IMR-90 (cell line): ENCODE data around the gene TGFA. TPM values are rescaled to one million over a fixed set of nuclear protein-coding genes. Genes with fewer than 3 reads are reported as not detected.

Experiments used
- ATAC-seq: fragments of 200-7000 bp; cut with Tn5 transposase; 2 replicates; pipeline ENCODE4 v1.9.1; 2020; ENCODE audit warnings: low read depth, mild to moderate bottlenecking, moderate library complexity
- BruUV-seq: library from RNA; stranded (reverse); fragments of 400-500 nt; replicated peaks from 2 replicates; lab custom pipeline; 2021; lab: Mats Ljungman, UMichigan
- CTCF ChIA-PET: fragments of 300-600 bp; formaldehyde crosslinking; extraction: SDS; loops from one replicate; lab custom pipeline; 2021; ENCODE audit warnings: antibody characterized with exemption; lab: Yijun Ruan, JAX
- POLR2A ChIA-PET: fragments of 300-600 bp; sonication (Branson Sonifier 250); formaldehyde crosslinking; loops from one replicate; lab custom pipeline; 2022; ENCODE audit warnings: antibody characterized with exemption; ENCODE audit not compliant: unreplicated experiment; lab: Charles Lee
- DNase-seq: peaks from one replicate; pipeline ENCODE4 v3.0.0; 2013
- H2AFZ ChIP-seq: replicated peaks from 2 replicates; pipeline ENCODE3; 2013; ENCODE audit warnings: low read length, mild to moderate bottlenecking; ENCODE audit not compliant: poor library complexity
- H2AK5ac ChIP-seq: 2 replicates; pipeline ENCODE4 v1.6.1; 2013; ENCODE audit warnings: low read depth, low read length, inconsistent platforms
- H2AK9ac ChIP-seq: replicated peaks from 2 replicates; pipeline ENCODE3; 2013; ENCODE audit warnings: mild to moderate bottlenecking, low read depth, low read length, moderate library complexity; ENCODE audit not compliant: poor library complexity
- H2BK120ac ChIP-seq: 2 replicates; pipeline ENCODE4 v1.6.1; 2013; ENCODE audit warnings: low read depth, low read length, inconsistent platforms
- H2BK15ac ChIP-seq: 3 replicates; pipeline ENCODE4 v1.6.1; 2013; ENCODE audit warnings: low read depth, low read length, inconsistent platforms
- H2BK20ac ChIP-seq: 2 replicates; pipeline ENCODE4 v1.6.1; 2013; ENCODE audit warnings: low read depth, mild to moderate bottlenecking, inconsistent platforms, low read length, moderate library complexity
- H2BK5ac ChIP-seq: 2 replicates; pipeline ENCODE4 v1.6.1; 2013; ENCODE audit warnings: mild to moderate bottlenecking, low read depth, low read length, inconsistent platforms; ENCODE audit not compliant: poor library complexity, severe bottlenecking
- H3K14ac ChIP-seq: replicated peaks from 2 replicates; pipeline ENCODE4 v1.6.1; 2013; ENCODE audit warnings: low read depth, low read length, inconsistent platforms
- H3K18ac ChIP-seq: 2 replicates; pipeline ENCODE4 v1.6.1; 2013; ENCODE audit warnings: low read depth, low read length, control low read depth
- H3K23ac ChIP-seq: 2 replicates; pipeline ENCODE4 v1.6.1; 2013; ENCODE audit warnings: low read depth, low read length, inconsistent platforms
- H3K27ac ChIP-seq: 2 replicates; pipeline ENCODE4 v1.5.1; 2013; ENCODE audit warnings: mild to moderate bottlenecking, control low read depth, low read length; ENCODE audit not compliant: insufficient read depth
- H3K27me3 ChIP-seq: 2 replicates; pipeline ENCODE4 v1.6.1; 2013; ENCODE audit warnings: low read length; ENCODE audit not compliant: control insufficient read depth, insufficient read depth
- H3K36me3 ChIP-seq: 2 replicates; pipeline ENCODE4 v1.6.1; 2013; ENCODE audit warnings: low read length, mixed read lengths; ENCODE audit not compliant: control insufficient read depth, insufficient read depth
- H3K4ac ChIP-seq: 2 replicates; pipeline ENCODE4 v1.6.1; 2013; ENCODE audit warnings: low read depth, low read length, inconsistent platforms
- H3K4me1 ChIP-seq: 2 replicates; pipeline ENCODE4 v1.6.1; 2013; ENCODE audit warnings: low read length, mixed read lengths; ENCODE audit not compliant: control insufficient read depth, insufficient read depth
- H3K4me2 ChIP-seq: 2 replicates; pipeline ENCODE4 v1.6.1; 2013; ENCODE audit warnings: low read depth, mild to moderate bottlenecking, control low read depth, low read length, moderate library complexity
- H3K4me3 ChIP-seq: 2 replicates; pipeline ENCODE4 v1.5.1; 2013; ENCODE audit warnings: low read depth, mild to moderate bottlenecking, control low read depth, low read length, moderate library complexity; ENCODE audit not compliant: insufficient read depth
- H3K56ac ChIP-seq: 2 replicates; pipeline ENCODE4 v1.6.1; 2013; ENCODE audit warnings: low read length, inconsistent platforms; ENCODE audit not compliant: insufficient read depth; ENCODE audit errors: extremely low read depth
- H3K79me1 ChIP-seq, 2 experiments: 2 replicates each; pipeline ENCODE4 v1.6.1; 2013; ENCODE audit warnings: low read length in 2 of 2, inconsistent platforms in 1 of 2, low read depth in 1 of 2
- H3K9ac ChIP-seq: 2 replicates; pipeline ENCODE4 v1.6.1; 2013; ENCODE audit warnings: low read depth, low read length, control low read depth
- H3K9me1 ChIP-seq: 2 replicates; pipeline ENCODE4 v1.6.1; 2013; ENCODE audit warnings: low read length, inconsistent platforms; ENCODE audit not compliant: insufficient read depth
- H3K9me3 ChIP-seq: 2 replicates; pipeline ENCODE4 v1.6.1; 2013; ENCODE audit warnings: low read length; ENCODE audit not compliant: control insufficient read depth, insufficient read depth
- H4K20me1 ChIP-seq: 2 replicates; pipeline ENCODE4 v1.6.1; 2013; ENCODE audit warnings: low read length, inconsistent platforms; ENCODE audit not compliant: insufficient read depth
- H4K5ac ChIP-seq: 2 replicates; pipeline ENCODE4 v1.6.1; 2013; ENCODE audit warnings: mild to moderate bottlenecking, low read depth, low read length, control low read depth
- H4K8ac ChIP-seq, 2 experiments: 2 replicates each; pipeline ENCODE4 v1.6.1; 2013; ENCODE audit warnings: low read depth in 2 of 2, low read length in 2 of 2, control low read depth in 1 of 2, inconsistent platforms in 1 of 2
- H4K91ac ChIP-seq: 2 replicates; pipeline ENCODE4 v1.6.1; 2013; ENCODE audit warnings: low read depth, low read length, inconsistent platforms; ENCODE audit not compliant: insufficient read depth
- BHLHE40 ChIP-seq: fragments of 150-350 bp; IDR thresholded peaks from 2 replicates; pipeline ENCODE4 v1.6.1; 2016; ENCODE audit warnings: mild to moderate bottlenecking, low read depth, low read length
- CEBPB ChIP-seq: IDR thresholded peaks from 2 replicates; pipeline ENCODE4 v1.6.1; 2012; ENCODE audit warnings: low read depth, low read length, improper control_type of control experiment
- CHD1 ChIP-seq: IDR thresholded peaks from 2 replicates; pipeline ENCODE4 v1.6.1; 2012; ENCODE audit warnings: low read depth, low read length, improper control_type of control experiment
- CTCF ChIP-seq: conservative IDR thresholded peaks from 2 replicates; pipeline ENCODE4 v1.5.1; 2012; ENCODE audit warnings: mild to moderate bottlenecking, low read depth, low read length, improper control_type of control experiment
- ELK1 ChIP-seq: fragments of 150-350 bp; IDR thresholded peaks from 2 replicates; pipeline ENCODE4 v1.6.1; 2016; ENCODE audit warnings: low read depth, mild to moderate bottlenecking, low read length, moderate library complexity, borderline replicate concordance
- FOS ChIP-seq: fragments of 150-350 bp; IDR thresholded peaks from 2 replicates; pipeline ENCODE4 v1.6.1; 2016; ENCODE audit warnings: low read depth, low read length
- MAFK ChIP-seq: IDR thresholded peaks from 2 replicates; pipeline ENCODE4 v1.6.1; 2012; ENCODE audit warnings: low read depth, low read length, improper control_type of control experiment
- MAZ ChIP-seq: IDR thresholded peaks from 2 replicates; pipeline ENCODE4 v1.6.1; 2012; ENCODE audit warnings: low read depth, mild to moderate bottlenecking, low read length, improper control_type of control experiment, moderate library complexity, borderline replicate concordance
- NFE2L2 ChIP-seq: fragments of 150-350 bp; IDR thresholded peaks from 2 replicates; pipeline ENCODE4 v1.6.1; 2016; ENCODE audit warnings: low read depth, mild to moderate bottlenecking, low read length
- POLR2A ChIP-seq: IDR thresholded peaks from 2 replicates; pipeline ENCODE4 v1.6.1; 2012; ENCODE audit warnings: mild to moderate bottlenecking, low read depth, low read length
- RFX5 ChIP-seq: IDR thresholded peaks from 2 replicates; pipeline ENCODE4 v1.8.0; 2012; ENCODE audit warnings: low read depth, mild to moderate bottlenecking, low read length, moderate library complexity
- SMC3 ChIP-seq: fragments of 150-350 bp; IDR thresholded peaks from 2 replicates; pipeline ENCODE4 v1.6.1; 2016; ENCODE audit warnings: low read depth, mild to moderate bottlenecking, antibody characterized with exemption, low read length, moderate library complexity
- USF2 ChIP-seq: fragments of 150-350 bp; IDR thresholded peaks from 2 replicates; pipeline ENCODE4 v1.6.1; 2017; ENCODE audit warnings: mild to moderate bottlenecking, antibody characterized with exemption, low read length, low read depth
- WGBS, 2 experiments: methylation state at CpG; one replicate each; pipeline versions ENCODE4 v1.1.5 to v1.1.7; 2013; ENCODE audit warnings: missing lambda C conversion rate in 2 of 2; ENCODE audit not compliant: insufficient read length in 1 of 2; ENCODE audit errors: extremely low coverage in 2 of 2; 5-methylcytosine and 5-hydroxymethylcytosine counted together
- dilution Hi-C: fragments of 300-500 bp; cut with HindIII; formaldehyde crosslinking; loops from one replicate; pipeline ENCODE4 v1.14.3; 2018; ENCODE audit warnings: low sequenced_read_pairs; ENCODE audit not compliant: unreplicated experiment
- in situ Hi-C: fragments of 300-500 bp; cut with MboI; formaldehyde crosslinking; loops from 3 replicates; pipeline ENCODE4 v1.14.3; 2019; ENCODE audit warnings: low sequenced_read_pairs, inconsistent platforms, mixed read lengths
- intact Hi-C: fragments of 100-400 bp; cut with micrococcal nuclease; formaldehyde crosslinking; loops from 2 replicates; pipeline ENCODE4 v1.10.0; 2022
- polyA plus RNA-seq, 3 experiments: library from polyadenylated mRNA; depleted of rRNA; stranded (reverse); fragments of >200 nt; gene quantifications; 2 replicates each; pipeline ENCODE4 v1.2.3, GENCODE V29; 2012; ENCODE audit warnings: low replicate concordance in 1 of 3
- total RNA-seq: library from RNA; depleted of rRNA; stranded (reverse); fragments of >200 nt; gene quantifications from 2 replicates; pipeline ENCODE4 v1.2.3, GENCODE V29; 2012

The TGFA gene
- total and polyA plus RNA-seq, 2 of the 4 experiments (the other 2 are of a cell fraction), result not detected

GRCh38 chr2:70508711-70509462 is 44.7 kb downstream of the TGFA start:
- CTCF ChIA-PET, result no interaction called here
- BruUV-seq, result no TSS peak

More at GRCh38 chr2:70508711-70509462, 44.7 kb downstream of the TGFA start:
- Histone ChIP-seq H3K18ac (no peak overlapping the region), H3K79me1 (no peaks in the 10 kb centered on the region), H4K8ac (no peak overlapping the region), H2BK20ac (no peak overlapping the region), H3K23ac (no peak overlapping the region), H3K27ac (no peak overlapping the region), H4K5ac (no peak overlapping the region), H3K27me3 (peaks cover 4% of the 10 kb centered on the region), H2BK5ac (no peak overlapping the region), H2AK5ac (no peak overlapping the region), H3K4me1 (no peaks in the 10 kb centered on the region), H3K4me3 (no peak overlapping the region), H2BK15ac (no peak overlapping the region), H3K4me2 (no peak overlapping the region), H3K9me3 (no peaks in the 10 kb centered on the region), H2AFZ (no peak overlapping the region), H3K9ac (no peak overlapping the region), H3K4ac (no peak overlapping the region), H4K20me1 (no peaks in the 10 kb centered on the region), H4K91ac (no peak overlapping the region), H3K14ac (no peak overlapping the region), H3K36me3 (no peaks in the 10 kb centered on the region), H2AK9ac (no peak overlapping the region), H2BK120ac (no peak overlapping the region), H3K56ac (no peak overlapping the region), H3K9me1 (no peaks in the 10 kb centered on the region)
- POLR2A ChIA-PET, result no interaction called here
- DNase-seq (no peak), ATAC-seq (no peak)
- TF ChIP-seq MAFK, result no peak
- no peak for TF ChIP-seq CEBPB
- no peak for TF ChIP-seq RFX5
- no peak for TF ChIP-seq BHLHE40
- no peak for TF ChIP-seq NFE2L2
- TF ChIP-seq ELK1, result no peak
- TF ChIP-seq CTCF, result no peak
- no peak for TF ChIP-seq CHD1
- TF ChIP-seq POLR2A, result no peak
- TF ChIP-seq SMC3, result no peak
- TF ChIP-seq USF2, result no peak
- no peak for TF ChIP-seq FOS
- TF ChIP-seq MAZ, result no peak
- intact Hi-C loops (no loop called here), in situ Hi-C loops (no loop called here), dilution Hi-C loops (no loop called here)
- 33% methylated on average over 2 of the region's 7 CpGs; no CpG with 5 or more reads in 1 of the 2 experiments for WGBS, 2 experiments
